ENCODE results near the gene CCDC187.
"Not testable (repeated sequence)": the region's sequence is repeated elsewhere in the genome, so short reads cannot be mapped to it uniquely, and the experiment has no call there.

Gene CCDC187

DNA sequence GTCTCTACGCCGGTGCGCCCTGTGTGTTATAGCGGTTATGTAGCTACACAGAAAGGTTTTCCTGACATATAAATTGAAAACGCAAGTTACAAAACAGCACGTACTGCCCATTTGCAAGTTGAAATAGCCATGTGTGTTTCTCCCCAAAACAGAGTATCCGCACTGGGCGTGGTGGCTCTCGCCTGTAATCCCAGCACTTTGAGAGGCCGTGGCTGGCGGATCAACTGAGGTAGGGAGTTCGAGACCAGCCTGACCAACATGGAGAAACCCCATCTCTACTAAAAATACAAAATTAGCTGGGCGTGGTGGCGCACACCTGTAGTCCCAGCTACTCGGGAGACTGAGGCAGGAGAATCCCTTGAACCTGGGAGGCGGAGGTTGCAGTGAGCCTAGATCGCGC lies 37.3 kb downstream of the CCDC187 start:
- DNase-seq (ENCODE audit: low read depth) = not testable (repeated sequence)

DNA sequence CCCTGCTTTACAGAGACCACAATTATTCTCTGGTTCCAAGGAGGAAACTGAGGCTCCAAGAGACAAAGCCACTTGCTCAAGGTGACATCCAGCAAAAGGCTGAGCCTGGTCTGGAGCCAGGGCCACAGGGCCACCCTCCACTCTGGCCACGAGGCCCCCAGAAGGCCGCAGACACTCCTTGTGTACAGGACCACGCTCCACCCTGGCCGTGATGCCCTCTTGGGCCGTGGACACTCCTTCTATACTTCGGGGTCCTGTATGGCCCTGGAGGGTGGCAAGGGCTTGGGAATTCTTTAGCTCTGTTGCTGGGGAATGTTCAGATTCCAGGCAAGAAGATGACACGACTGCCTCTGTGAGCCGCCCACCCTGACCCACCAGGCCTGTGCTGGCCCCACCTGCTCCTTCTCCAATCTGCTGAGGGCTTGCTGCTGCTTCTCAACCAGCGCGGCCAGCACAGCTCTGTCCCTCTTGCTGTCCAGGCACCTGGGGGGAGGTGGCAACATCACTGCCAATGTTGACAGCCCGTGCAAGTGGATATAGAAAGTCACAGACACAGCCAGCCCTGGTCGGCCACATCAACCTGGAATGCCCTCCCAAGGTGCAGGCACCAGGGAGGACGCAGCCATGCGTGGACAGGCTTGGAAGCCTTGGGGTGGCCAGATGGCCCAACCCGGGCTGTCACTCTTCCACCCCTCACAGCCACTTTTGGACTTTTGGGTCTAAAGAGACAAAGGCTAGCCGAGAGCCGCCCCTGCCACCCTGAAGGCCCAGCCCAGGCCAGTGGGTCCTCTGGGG lies 38.1 kb downstream of the CCDC187 start:
- DNase-seq (ENCODE audit: low read depth) = no peak

DNA sequence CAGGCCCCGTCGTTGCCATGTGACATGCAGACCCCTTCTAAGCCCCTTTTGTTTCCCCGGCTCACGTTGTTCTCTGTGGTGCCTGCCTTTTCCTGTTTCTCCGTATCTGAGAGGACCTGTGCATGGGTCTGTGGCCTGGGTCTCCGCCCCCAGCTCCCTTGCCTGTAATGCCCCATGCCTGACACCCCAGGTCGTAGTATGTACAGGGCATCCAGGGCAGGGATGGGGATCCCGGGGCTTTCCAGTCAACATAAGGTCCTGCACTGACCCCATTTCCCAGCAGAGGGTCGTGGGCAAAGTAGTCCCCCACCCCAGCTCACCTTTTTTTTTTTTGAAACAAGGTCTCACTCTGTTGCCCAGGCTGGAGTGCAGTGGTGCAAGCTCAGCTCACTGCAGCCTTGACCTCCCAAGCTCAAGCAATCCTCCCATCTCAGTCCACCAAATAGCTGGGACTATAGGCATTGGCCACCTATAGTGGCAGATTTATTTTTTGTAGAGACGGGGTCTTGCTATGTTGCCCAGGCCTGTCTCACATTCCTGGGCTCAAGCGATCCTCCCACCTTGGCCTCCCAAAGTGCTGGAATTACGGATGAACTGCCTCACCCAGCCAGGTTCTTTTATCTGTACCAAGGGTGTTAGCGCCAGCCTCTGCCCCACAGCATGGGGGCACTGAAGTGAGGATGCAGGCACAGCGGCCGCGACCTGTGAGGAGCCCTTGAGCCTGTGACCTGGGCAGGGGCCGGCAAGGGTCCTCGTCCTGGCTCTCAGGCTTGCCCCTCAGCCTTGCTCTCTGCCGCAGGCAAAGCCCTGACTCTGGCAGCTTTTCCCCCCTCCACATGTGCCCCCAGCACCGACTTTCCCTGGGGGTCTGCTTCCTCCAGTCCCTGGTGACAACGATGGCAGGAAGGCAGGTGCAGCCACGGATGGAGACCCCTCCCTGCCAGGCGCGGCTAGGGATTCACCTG lies 39.2 kb downstream of the CCDC187 start:
- DNase-seq (ENCODE audit: low read depth) = no peak

DNA sequence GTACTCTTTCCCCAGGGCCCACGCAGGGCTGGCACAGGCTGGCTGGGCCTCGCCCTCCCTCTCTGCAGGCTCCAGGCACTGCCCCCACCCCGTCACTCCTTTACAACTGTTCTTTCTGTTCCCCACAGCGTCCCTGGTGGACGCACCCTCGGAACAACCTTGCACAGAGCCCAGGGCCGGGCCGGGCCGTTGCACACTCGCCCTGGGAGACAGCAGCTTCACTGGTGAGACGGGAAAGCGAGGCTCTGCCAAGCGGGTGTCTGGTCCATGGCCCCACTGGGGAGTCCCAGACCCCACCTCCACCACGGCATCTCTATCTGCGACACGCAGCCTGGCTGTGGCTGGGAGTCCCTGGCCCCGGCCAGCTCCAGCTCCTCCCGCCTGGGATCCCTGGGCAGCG lies 39.9 kb downstream of the CCDC187 start:
- no peak for DNase-seq (ENCODE audit: low read depth)

DNA sequence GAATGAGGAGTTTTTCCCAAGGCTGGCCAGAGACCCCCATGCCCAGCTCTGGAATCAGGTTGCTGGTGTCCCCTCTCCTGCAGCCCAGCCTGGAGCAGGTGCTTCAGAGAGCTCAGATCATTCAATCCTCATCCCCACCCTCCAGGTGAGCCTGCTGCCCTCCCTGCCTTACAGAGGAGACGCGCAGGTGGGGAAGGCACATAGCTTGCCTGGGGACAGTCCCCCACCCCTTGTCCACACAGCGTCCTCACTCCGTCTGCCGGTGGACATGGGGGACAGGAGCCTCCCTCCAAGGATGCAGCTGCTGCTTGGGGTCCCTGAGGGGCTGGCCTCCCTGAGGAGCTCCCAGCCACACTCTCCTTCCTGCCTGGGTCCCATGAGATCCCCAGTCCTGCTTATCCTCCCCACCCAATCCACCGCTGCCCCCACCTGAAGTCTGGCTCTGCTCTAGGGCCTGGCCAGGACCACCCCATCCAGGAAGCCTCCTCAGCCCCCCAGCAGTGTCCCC lies 41.2 kb downstream of the CCDC187 start:
- DNase-seq (ENCODE audit: low read depth) = no peak

DNA sequence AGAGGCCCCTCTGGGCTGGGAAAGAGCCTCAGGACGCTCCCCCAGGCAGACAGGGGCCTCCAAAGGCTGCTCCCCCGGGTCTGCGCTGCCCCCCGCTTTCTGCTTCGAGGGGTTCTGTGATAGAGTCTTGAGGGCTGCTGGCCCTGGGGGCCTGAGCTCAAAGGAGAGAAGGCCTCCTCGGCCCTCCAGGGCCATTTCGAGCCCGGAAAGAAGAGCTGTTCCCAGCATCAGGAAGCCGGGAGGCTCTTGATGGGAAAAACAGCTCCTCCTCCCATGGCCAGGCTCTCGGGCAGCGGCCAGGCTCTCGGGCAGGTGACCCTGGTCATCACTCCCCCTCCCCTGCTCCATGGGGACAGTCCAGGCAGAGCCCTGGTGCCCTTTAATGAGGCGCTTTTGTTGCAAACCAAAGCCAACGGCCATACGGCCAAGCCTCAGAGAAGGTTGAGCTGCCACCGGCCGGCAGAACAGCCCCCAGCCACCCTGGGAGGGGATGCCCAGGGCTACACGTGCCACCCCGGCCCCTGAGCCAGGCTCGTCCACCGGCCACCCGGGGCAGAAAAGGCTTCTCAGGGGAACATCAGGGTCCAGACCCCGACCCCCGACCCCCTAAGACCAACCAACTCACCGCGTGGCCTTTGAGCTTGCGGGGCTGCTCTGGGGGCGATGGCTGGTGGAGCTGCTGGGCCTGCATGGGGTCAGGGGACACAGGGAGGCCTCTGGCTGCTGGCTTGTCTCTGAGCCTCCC lies 42.0 kb downstream of the CCDC187 start:
- no peak for DNase-seq (ENCODE audit: low read depth)

DNA sequence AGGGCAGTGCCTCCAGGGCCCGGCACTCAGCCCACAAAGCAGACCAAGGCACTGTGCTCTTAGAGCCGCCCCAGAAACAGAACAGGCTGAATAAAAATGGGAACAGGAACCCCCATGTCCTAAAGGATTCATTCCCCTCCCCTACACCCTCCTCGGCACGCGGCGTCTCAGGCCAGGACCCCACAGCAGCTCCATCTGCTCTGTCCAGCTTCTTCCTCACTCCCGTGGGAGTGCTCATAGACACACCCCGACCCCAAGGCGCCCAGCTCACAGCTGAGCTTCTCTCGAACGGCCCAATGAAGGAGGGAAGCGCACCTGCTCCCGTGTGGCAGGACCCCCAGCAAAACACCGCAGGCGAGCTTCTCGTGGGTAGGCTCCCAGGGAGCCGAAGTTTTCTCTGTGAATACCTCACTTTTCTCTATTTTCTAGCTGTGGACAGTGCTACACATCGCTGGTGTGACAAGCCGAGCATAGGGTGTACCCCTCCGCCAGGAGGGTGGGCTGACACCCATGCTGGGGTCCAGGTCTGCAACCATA lies 42.9 kb downstream of the CCDC187 start:
- no peak for DNase-seq (ENCODE audit: low read depth)

DNA sequence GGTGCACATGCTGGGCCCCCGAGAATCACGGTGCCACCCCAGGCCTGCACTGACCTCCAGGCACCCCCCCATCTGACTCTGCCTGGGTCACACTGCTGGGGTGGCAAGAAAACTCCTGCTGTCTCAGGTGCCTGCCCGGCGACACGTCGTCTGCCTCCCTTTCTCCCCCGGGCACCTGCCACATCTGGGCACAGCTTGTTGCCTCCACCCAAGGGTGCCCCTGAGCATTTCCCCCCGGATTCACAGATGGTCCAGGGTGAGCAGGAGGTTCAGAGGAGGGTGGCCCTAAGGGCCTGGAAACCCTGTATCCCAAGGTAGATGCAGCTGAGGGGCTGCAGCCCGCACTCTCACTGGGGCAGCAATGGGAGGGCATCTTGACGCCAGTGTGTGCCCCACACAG lies 43.4 kb downstream of the CCDC187 start:
- DNase-seq (ENCODE audit: low read depth) = no peak

DNA sequence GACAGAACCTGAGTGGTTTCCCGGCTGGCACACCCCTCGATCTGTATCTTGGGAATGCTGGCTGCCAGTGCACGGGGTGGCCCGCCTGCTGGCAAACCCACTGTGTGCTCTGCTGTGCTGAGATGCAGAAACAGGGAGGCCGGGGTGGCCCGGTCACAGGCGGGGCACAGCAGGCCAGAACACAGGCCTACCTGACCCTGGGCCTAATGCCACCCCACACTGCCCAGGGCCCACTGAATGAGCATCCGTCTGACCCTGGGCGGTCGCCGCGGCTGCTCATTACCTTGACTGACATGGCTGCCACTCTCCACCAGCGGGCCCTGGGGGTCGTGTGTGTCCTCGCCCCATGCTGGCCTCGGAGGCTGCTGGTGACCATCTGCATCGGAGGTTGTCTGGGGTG lies 44.1 kb downstream of the CCDC187 start:
- no peak for DNase-seq (ENCODE audit: low read depth)

DNA sequence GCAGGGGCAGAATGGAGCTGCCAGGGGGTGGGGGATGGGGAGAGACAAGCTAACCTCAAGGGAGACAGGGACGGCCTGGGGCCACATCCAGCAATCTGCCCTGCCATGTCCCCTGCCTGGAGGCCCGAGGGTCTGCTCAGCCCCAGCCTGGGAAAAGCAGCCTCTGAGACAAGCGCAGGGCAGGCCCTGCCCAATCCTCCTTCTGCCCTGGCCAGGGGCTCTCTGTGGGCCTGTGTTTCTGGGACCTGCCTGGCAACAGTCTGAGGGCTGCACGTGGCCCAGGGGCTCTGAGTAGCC lies 44.4 kb downstream of the CCDC187 start:
- no peak for DNase-seq (ENCODE audit: low read depth)

DNA sequence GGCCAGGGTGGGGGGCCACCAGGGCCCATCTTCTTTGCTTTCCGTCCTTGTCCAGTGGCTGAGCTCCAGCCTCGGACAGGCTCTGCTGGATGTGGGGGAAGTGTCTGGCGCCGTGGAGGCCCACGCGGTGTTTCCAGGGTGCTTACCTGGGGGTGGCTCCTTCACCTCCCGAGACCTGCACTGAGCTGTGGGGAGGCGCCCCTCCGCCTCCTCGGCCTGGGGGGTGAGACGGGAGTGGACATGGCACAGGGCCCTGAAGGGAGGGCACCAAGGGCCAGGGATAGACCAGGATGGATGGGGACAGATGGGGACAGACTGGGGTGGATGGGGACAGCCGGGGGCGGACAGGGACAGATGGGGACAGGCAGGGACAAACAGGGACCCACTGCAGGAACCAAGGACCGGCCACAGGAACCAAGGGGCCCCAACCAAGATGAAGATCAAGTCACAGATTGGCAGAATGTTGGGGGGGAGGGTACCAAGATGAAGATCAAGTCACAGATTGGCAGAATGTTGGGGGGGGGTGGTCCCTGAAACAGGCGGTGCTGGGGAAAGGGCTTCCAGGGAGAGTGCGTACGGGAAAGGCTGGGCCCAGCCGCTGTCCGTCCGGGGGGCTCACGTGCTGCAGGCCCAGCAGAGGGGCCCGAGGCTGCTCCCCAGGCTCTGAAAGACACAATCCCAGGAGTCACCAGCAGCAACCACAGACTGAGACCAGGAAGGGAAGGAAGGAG lies 44.9 kb downstream of the CCDC187 start:
- no peak for DNase-seq (ENCODE audit: low read depth)

DNA sequence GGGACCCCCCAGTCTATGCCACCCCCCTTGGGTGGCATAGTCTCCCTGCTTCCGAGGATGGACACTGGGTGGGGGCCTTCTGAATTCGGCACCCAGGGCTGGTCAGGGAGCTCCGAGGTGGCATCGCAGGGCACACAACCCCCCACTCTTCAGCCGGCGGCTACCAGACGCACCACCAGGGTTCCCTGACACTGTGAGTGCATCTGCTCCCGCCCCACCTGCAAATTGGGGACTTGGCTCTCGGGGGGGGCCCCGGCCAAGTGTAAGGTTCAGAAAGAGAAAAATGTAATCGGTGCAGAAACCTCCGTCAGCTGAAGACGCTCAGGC lies 45.6 kb downstream of the CCDC187 start:
- DNase-seq (ENCODE audit: low read depth) = no peak

DNA sequence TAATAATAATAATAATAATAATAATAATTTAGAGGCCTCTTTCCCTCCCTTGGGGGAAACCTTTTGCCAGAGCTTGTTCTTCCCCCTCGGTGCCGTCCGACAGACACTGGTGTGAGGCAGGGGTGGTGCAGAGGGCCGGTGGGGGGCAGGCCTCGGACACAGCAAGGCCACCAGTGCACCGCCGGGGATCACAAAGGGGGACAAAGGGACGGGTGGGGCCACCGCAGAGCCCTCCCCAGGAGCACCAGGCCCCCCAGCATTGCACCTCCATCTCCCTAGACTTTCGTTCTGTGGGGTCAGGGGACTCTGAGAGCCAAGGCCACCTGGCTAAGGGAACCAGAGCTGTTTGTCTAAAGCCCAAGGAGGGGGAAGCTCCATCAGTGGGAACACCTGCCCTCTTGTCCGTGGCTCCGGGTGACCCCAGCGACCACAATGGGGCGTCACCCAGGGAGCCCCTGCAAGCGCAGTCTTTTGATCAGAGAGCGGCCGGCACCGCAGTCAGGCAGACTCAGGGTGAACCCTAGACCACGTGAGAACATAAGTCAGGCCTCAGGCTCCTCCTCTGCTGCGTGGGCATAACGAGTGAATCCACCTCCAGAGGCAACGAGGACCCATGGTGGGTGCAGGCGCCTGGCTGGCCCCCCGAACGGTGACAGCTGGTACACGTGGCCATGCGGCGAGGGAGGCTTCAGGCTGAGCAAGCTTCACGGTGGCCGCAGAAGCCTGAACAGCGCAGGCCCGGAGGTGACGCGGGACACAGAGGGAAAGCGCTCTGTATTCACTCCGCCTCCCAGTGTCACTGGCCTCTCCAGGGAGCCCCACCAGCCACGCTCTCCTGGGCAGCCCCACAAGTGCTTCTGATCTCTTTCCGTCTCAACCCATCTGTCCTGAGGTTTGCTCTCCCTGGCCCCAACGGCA lies 46.3 kb downstream of the CCDC187 start:
- DNase-seq (ENCODE audit: low read depth) = no peak

DNA sequence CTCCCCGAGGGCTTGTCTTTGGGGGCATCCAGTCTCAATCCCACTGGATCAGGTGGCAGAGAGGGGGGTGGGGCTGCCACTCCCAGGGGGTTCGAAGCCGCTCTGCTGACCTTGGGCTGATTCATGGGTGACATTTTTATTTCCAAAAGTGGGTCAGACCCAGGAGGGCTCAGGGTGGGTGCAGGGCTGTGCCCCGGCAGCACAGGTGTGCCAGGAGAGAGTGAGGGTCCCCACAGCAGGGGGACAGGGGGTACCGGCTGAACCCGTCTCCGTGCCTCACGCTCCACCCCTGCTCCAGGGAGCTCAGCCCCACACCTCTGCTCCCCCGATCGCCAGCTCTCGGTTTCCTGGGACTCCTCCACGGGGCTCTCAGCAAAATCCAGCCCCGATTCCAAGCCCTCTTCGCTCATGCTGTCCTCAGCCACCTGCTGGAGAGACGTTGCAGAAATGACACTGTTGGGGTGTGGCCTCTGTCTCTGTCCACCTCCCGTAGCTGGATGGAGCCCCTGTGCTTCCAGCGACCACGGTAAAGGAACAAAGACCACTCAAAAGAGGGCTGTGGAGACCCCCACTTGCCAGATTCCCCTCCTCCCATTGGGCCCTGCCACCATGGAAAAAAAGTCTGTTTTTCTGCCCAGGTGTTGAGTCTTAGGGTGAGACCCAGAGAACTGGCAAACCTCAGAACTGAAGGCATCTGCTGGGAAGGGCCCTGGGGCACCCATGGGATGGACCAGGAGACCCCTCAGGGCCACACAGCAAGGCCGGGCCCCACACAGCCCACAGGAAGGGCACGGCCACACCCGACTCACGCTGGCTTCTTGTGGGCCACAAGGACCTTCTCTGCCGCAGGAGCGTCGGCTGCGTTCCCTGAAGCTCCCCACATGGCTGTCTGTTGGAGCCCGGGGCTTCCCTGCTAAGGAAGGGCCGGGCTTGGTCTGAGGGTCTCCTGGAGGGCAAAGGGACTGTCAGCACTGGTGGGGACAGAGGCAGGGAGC lies 47.7 kb downstream of the CCDC187 start:
- no peak for DNase-seq (ENCODE audit: low read depth)

DNA sequence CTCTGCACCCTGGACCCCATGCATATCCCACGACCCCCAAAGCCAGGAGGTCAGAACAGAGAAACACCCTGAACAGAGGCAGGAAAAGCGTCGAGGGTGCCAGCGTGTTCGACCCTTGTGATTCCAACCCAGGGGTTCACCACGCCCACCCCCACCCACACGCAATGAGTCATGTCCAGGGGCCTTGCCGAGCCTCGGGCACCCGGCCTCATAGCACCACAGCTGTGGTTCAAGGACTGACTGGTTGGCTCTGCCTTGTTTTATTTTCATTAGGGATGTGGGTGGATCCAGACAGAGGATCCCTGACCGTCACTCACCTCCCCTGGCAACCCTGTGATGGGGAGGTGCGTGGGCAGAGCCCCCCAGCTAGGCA lies 48.7 kb downstream of the CCDC187 start:
- DNase-seq (ENCODE audit: low read depth) = no peak

DNA sequence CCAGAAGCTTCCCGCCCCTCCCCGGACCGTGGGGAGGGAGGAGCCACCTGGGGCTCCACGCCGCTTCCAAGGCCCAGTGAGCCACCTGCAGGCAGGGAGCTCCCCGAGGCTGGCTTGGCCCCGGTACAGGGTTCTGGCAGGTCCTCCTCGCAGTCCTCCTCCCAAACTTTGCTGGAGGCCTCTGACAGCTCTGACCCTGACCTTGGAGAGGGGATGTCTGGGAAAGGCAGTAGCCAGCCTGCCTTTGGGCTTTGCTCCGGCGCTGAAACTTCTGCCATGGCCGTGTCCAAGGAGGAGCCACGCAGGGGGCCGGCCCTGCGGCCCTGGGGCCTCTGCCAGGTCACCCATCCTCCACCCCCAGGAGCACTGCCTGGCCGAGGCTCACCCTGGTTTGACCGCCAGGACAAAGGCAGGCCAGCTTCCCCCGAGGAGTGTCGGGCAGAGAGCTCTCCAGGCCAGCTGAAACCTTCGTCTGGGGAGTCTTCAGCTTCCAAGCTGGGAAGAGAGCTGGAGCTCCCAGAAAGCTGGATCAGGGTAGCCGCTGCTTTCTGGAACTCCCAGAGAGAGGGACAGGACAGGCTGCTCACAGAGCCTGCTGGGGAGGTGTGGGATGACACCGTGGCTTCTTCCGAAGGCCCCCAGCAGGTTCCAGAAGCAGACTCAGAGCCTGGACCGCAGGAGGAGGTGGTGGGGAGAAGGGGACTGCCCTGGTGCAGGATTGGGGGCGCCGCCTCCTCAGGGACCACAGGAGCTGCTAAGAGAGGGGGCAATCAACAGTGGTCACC lies 49.3 kb downstream of the CCDC187 start:
- no peak for DNase-seq (ENCODE audit: low read depth)

DNA sequence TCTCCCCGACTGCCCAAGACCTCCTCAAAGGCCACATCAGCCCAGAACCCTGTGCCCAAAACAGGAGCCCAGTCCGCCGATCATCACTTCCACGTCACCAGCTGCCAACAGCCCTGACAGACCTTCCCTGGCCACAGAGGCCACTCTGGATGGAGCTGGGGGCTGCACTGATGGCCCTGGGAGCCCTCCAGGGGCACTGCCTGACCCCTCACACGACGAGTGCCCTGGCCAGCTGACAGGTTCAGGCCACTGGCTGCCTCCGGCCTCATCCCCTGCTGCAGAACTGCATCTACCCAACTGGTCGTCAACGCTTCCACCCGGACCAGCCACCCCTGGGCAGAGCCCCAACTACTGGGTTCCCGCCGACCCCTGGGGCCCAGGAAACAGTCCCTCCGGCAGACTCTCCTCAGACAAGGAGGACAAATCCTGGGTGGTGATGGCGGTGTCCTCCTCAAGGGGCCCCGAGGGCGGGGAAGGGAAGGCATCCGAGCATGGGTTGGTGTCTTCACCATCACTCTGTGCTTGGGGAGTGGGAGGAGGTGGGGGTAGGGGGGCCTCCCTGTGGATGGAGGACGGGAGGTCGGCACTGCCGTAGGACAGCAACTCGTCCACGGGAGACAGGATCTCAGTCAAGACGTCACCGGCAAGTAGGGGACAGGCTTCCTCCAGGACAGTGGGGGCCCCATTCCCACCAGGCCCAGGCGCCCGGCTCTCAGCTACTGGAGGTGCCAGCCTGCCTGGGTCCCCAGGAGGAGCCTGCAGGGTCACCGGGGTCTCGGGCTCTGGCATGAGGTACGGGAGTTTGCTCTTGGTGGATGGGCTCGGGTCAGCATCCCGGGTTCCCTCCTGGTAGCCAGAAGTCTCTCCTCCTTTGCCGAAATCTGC lies 50.4 kb downstream of the CCDC187 start:
- DNase-seq (ENCODE audit: low read depth) = no peak

DNA sequence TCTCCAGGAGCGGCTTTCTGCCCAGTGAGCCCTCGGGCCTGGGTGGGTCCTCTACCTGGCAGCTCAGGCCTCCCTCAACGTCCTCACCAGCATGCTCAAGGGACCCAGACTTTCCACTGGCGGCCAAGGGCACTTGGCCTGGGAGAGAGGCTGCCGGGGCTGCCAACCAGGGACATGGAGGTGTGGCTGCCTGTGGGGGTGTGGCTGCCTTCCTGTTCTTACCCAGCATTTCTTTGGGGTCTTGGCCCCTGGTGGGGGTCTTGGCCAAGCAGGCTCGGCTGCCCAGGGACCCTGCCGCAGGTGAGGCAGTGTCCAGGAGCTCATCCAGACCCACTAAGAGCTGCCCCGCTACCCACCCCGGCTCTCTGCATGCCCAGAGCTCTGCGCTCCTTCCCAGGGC lies 51.0 kb downstream of the CCDC187 start:
- DNase-seq (ENCODE audit: low read depth) = no peak

Data from GM04504 (cell line).